ENCODE results near the gene LGALS8. TPM values are rescaled to one million over a fixed set of nuclear protein-coding genes. Genes with fewer than 3 reads are reported as not detected.

Gene LGALS8
- polyA plus RNA-seq, 4 donors, result 66.8 to 92.2 (median 75.6) TPM

GRCh38 chr1:236535662-236536161 is 11.9 kb downstream of the LGALS8 start:
- DNase-seq (ENCODE audit: low read depth in 4 of 4, low spot score in 3 of 4), result no peak

GRCh38 chr1:236536540-236536939 is 12.8 kb downstream of the LGALS8 start:
- DNase-seq (ENCODE audit: low read depth in 4 of 4, low spot score in 3 of 4), result no peak

- no peak for DNase-seq (ENCODE audit: low read depth in 4 of 4, low spot score in 3 of 4)
Measured at GRCh38 chr1:236540813-236541465, 17.2 kb downstream of the LGALS8 start.

- DNase-seq (ENCODE audit: low read depth in 4 of 4, low spot score in 3 of 4), result no peak
Measured at GRCh38 chr1:236541710-236542109, 17.9 kb downstream of the LGALS8 start.

GRCh38 chr1:236543065-236543669 is 19.4 kb downstream of the LGALS8 start:
- DNase-seq (ENCODE audit: low read depth in 4 of 4, low spot score in 3 of 4), result no peak

- no peak for DNase-seq (ENCODE audit: low read depth in 4 of 4, low spot score in 3 of 4)
Measured at GRCh38 chr1:236545621-236546169, 21.9 kb downstream of the LGALS8 start.

GRCh38 chr1:236548452-236548851 is 24.7 kb downstream of the LGALS8 start:
- no peak for DNase-seq (ENCODE audit: low read depth in 4 of 4, low spot score in 3 of 4)

GRCh38 chr1:236550961-236551851 is 27.4 kb downstream of the LGALS8 start:
- DNase-seq (ENCODE audit: low read depth in 4 of 4, low spot score in 3 of 4), result no peak

- DNase-seq (ENCODE audit: low read depth in 4 of 4, low spot score in 3 of 4), result no peak
Measured at GRCh38 chr1:236552096-236552495, 28.3 kb downstream of the LGALS8 start.

- DNase-seq (ENCODE audit: low read depth in 4 of 4, low spot score in 3 of 4), result no peak
Measured at GRCh38 chr1:236552901-236553300, 29.1 kb downstream of the LGALS8 start.

GRCh38 chr1:236553370-236553769 is 29.6 kb downstream of the LGALS8 start:
- DNase-seq (ENCODE audit: low read depth in 4 of 4, low spot score in 3 of 4), result no peak

- no peak for DNase-seq (ENCODE audit: low read depth in 4 of 4, low spot score in 3 of 4)
Measured at GRCh38 chr1:236556606-236557005, 32.8 kb downstream of the LGALS8 start.

GRCh38 chr1:236558081-236558480 is 34.3 kb downstream of the LGALS8 start:
- no peak for DNase-seq (ENCODE audit: low read depth in 4 of 4, low spot score in 3 of 4)

- DNase-seq (ENCODE audit: low read depth in 4 of 4, low spot score in 3 of 4), result no peak
Measured at GRCh38 chr1:236558846-236559245, 35.1 kb downstream of the LGALS8 start.

- no peak for DNase-seq (ENCODE audit: low read depth in 4 of 4, low spot score in 3 of 4)
Measured at GRCh38 chr1:236560213-236560771, 36.5 kb downstream of the LGALS8 start.

GRCh38 chr1:236561976-236562375 is 38.2 kb downstream of the LGALS8 start:
- no peak for DNase-seq (ENCODE audit: low read depth in 4 of 4, low spot score in 3 of 4)

GRCh38 chr1:236565530-236565929 is 41.7 kb downstream of the LGALS8 start:
- DNase-seq (ENCODE audit: low read depth in 4 of 4, low spot score in 3 of 4), result no peak

GRCh38 chr1:236568285-236568894 is 44.6 kb downstream of the LGALS8 start:
- DNase-seq (ENCODE audit: low read depth in 4 of 4, low spot score in 3 of 4), result no peak

GRCh38 chr1:236575523-236575922 is 51.7 kb downstream of the LGALS8 start:
- no peak for DNase-seq (ENCODE audit: low read depth in 4 of 4, low spot score in 3 of 4)

GRCh38 chr1:236576004-236576403 is 52.2 kb downstream of the LGALS8 start:
- no peak for DNase-seq (ENCODE audit: low read depth in 4 of 4, low spot score in 3 of 4)
